ENCODE data around the gene ARPP21. TPM values are rescaled to one million over a fixed set of nuclear protein-coding genes. Genes with fewer than 3 reads are reported as not detected.

ARPP21 gene
- total and polyA plus RNA-seq, 7 donors: 86.4 to 336 (median 101) TPM

DNA sequence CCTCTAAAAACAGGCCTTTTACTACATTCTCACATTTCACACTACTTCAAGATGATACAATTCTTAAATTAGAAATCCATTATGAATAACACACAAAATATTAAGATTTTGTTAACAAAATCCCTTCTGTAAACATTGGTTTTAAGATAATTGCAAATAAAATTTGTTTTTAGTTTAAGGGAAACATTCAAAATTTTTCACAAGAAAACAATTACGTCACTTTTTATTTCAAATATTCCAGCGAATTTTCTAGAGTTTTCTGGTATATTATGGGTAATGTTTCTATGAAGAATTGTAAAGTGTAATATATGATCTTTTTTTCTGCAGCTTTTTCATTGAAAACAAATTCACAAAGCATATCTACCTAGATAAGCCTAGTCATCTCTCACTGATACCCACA, 5.9 kb downstream of the ARPP21 start:
- peaks cover 0 to 9% of the 10 kb centered on the region in 2 donors for H3K36me3 ChIP-seq (ENCODE audit: insufficient read depth in 1 of 2, low read depth in 1 of 2)
- peaks cover 11% of the 10 kb centered on the region for H3K4me1 ChIP-seq
- no peaks in the 10 kb centered on the region for H3K9me3 ChIP-seq
- no peaks in the 10 kb centered on the region for H3K27me3 ChIP-seq (ENCODE audit: insufficient read depth in 3 of 3, low read length in 2 of 3)
- H3K4me3 ChIP-seq: peak overlapping the region; percentile 80
- no peak for ATAC-seq
- intact Hi-C loops (cut with DNase I): no loop called here
- 77 to 81% (median 81%) methylated on average over 2 of the region's 2 CpGs for WGBS, 3 donors
- peak overlapping the region; percentile 90 for H3K27ac ChIP-seq
- no peak for DNase-seq
- TF ChIP-seq, protein P1, sequence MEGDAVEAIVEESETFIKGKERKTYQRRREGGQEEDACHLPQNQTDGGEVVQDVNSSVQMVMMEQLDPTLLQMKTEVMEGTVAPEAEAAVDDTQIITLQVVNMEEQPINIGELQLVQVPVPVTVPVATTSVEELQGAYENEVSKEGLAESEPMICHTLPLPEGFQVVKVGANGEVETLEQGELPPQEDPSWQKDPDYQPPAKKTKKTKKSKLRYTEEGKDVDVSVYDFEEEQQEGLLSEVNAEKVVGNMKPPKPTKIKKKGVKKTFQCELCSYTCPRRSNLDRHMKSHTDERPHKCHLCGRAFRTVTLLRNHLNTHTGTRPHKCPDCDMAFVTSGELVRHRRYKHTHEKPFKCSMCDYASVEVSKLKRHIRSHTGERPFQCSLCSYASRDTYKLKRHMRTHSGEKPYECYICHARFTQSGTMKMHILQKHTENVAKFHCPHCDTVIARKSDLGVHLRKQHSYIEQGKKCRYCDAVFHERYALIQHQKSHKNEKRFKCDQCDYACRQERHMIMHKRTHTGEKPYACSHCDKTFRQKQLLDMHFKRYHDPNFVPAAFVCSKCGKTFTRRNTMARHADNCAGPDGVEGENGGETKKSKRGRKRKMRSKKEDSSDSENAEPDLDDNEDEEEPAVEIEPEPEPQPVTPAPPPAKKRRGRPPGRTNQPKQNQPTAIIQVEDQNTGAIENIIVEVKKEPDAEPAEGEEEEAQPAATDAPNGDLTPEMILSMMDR (IDR thresholded peaks at IDR 0.05): no peak

DNA sequence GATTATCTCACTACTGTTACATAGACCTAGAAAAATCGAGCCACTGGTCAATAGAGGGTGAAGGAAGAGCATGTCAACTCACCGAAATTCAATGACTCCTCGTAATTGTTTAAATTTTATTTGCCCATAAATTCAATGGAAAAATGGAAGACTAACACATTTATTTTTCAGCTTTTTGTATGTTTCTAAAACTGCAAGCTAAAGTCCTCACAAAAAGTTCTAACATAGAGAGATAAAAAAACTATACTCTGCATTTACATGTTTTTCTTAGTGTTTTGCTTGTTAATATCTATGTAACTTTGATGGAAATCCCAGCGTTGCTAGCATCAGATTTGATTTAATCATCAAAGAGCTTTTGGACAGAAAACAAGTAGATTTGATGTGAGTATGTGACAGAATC, 6.8 kb downstream of the ARPP21 start:
- DNase-seq (no peak), ATAC-seq (no peak)
- H3K9me3 ChIP-seq: no peaks in the 10 kb centered on the region
- H3K36me3 ChIP-seq (ENCODE audit: insufficient read depth in 1 of 2, low read depth in 1 of 2): peaks cover 0 to 9% of the 10 kb centered on the region in 2 donors
- H3K27me3 ChIP-seq (ENCODE audit: insufficient read depth in 3 of 3, low read length in 2 of 3): no peaks in the 10 kb centered on the region
- WGBS, 3 donors: 49 to 61% (median 51%) methylated on average over 4 of the region's 4 CpGs
- TF ChIP-seq, protein P1 (IDR thresholded peaks at IDR 0.05): no peak
- intact Hi-C loops (cut with DNase I): no loop called here
- H3K4me1 ChIP-seq: peaks cover 17% of the 10 kb centered on the region
- peak overlapping the region; percentile 80 for H3K4me3 ChIP-seq
- H3K27ac ChIP-seq: peak overlapping the region; percentile 90

DNA sequence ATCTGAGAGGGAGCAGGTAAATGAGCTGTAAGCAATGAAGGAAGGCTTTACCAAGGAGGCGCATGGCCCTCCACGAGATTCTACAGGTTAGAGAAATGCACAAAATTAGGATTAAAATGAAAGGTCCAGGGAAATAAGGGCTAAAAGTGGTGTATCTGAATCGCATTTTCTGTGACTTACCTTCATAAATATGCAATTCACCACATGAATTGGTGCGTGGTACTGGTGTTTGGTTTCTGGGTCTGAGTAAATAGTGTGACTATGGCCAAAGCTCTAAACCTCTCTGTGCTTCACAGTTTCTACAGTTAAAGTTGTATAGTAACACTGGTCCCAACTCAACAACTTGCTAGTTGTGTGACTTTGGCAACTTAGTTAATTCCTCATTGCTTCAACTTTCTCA, 8.1 kb downstream of the ARPP21 start:
- Histone ChIP-seq H3K36me3 (ENCODE audit: insufficient read depth in 1 of 2, low read depth in 1 of 2) (peaks cover 0 to 9% of the 10 kb centered on the region in 2 donors), H3K4me3 (peak overlapping the region; percentile 80), H3K27ac (peak overlapping the region; percentile 90), H3K9me3 (no peaks in the 10 kb centered on the region), H3K27me3 (ENCODE audit: insufficient read depth in 3 of 3, low read length in 2 of 3) (no peaks in the 10 kb centered on the region), H3K4me1 (peaks cover 31% of the 10 kb centered on the region)
- peak in 1 of 4 donors; percentile 41 for ATAC-seq
- DNase-seq: no peak
- TF ChIP-seq, protein P1 (IDR thresholded peaks at IDR 0.05): no peak
- intact Hi-C loops (cut with DNase I): no loop called here
- WGBS, 3 donors: 72 to 86% (median 80%) methylated on average over 4 of the region's 4 CpGs

DNA sequence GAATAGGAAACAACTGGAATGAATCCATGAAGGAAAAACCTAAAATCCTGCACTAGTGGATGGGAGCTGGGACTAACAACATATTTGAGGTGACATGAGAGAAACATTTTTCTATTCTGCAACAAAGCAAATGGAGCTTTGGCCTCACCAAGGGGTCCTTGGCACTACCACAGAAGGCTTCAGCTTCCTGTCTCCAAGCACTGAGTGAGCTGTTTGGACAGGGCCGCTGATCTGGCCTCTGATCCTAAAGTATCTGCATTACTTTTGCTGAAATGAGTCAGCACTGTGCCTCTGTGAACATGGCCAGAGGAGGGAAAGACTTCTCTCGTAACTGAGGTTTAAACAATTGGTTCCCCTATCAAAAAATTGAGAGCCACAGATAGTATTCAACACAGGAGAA, 9.0 kb downstream of the ARPP21 start:
- H3K4me3 ChIP-seq: peak overlapping the region; percentile 80
- WGBS, 3 donors: 9 to 48% (median 21%) methylated on average over 2 of the region's 2 CpGs
- DNase-seq: peak; percentile 12 to 63
- H3K27me3 ChIP-seq (ENCODE audit: insufficient read depth in 3 of 3, low read length in 2 of 3): no peaks in the 10 kb centered on the region
- TF ChIP-seq, protein P1 (IDR thresholded peaks at IDR 0.05): no peak
- H3K9me3 ChIP-seq: no peaks in the 10 kb centered on the region
- ATAC-seq: peak; percentile 85 to 87 (median 86)
- intact Hi-C loops (cut with DNase I): no loop called here
- peak overlapping the region; percentile 90 for H3K27ac ChIP-seq
- peaks cover 0 to 9% of the 10 kb centered on the region in 2 donors for H3K36me3 ChIP-seq (ENCODE audit: insufficient read depth in 1 of 2, low read depth in 1 of 2)
- peaks cover 37% of the 10 kb centered on the region for H3K4me1 ChIP-seq

DNA sequence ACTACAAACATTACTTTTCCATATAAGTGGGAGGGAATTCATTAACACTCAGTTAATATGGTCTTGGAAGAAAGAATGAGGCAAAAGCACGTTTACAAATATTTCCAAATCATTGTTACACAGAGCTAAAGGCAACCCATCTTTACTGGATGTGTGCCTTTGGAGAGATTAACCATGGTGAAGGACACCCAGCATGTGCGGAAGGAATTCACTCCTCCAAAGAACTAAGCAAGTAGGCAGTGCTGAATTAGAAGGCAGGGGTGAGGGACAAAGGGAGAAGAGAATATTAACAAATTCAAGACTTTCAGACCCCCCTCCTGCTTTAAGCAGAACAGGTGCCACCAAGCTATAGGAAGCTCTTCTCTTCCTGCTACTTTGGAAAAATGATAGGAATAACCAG, 10.1 kb downstream of the ARPP21 start:
- H3K4me1 ChIP-seq: peaks cover 42% of the 10 kb centered on the region
- intact Hi-C loops (cut with DNase I): no loop called here

More for the DNA sequence above, 10.1 kb downstream of the ARPP21 start:
- TF ChIP-seq, protein P1 (IDR thresholded peaks at IDR 0.05): no peak
- H3K4me3 ChIP-seq: peak overlapping the region; percentile 80
- H3K36me3 ChIP-seq (ENCODE audit: insufficient read depth in 1 of 2, low read depth in 1 of 2): peaks cover 0 to 5% of the 10 kb centered on the region in 2 donors
- peak overlapping the region; percentile 90 for H3K27ac ChIP-seq
- H3K9me3 ChIP-seq: no peaks in the 10 kb centered on the region
- WGBS, 3 donors: 20 to 36% (median 25%) methylated on average over 2 of the region's 2 CpGs
- ATAC-seq: peak; percentile 52 to 72 (median 62)
- H3K27me3 ChIP-seq (ENCODE audit: insufficient read depth in 3 of 3, low read length in 2 of 3): no peaks in the 10 kb centered on the region
- DNase-seq: no peak

All from psoas muscle (tissue), 8 donors.